Natural killer cell (primary cell): ENCODE data around the gene RGS18. TPM values are rescaled to one million over a fixed set of nuclear protein-coding genes. Genes with fewer than 3 reads are reported as not detected.

Experiments used
- ATAC-seq, 3 donors: fragments of 150-1000 bp in 2 of 3; fragments of 200-7000 bp in 1 of 3; cut with Tn5 transposase; 1 replicate in 1 of 3; 2 replicates in 2 of 3; pipeline ENCODE4 v1.10.0; 2021; ENCODE audit warnings: mild to moderate bottlenecking in 2 of 3, moderate library complexity in 2 of 3
- DNase-seq, 2 donors: peaks; one replicate each; pipeline versions ENCODE4 v3.0.0 to v3.0.0-alpha.2; 2013 to 2021; ENCODE audit warnings: mixed read lengths in 1 of 2
- H3K27ac ChIP-seq: one replicate; pipeline ENCODE4 v1.5.1; 2013; ENCODE audit warnings: mild to moderate bottlenecking, low read length
- H3K27me3 ChIP-seq: one replicate; pipeline ENCODE4 v1.6.1; 2013; ENCODE audit warnings: low read length; ENCODE audit not compliant: control insufficient read depth, insufficient read depth
- H3K36me3 ChIP-seq: one replicate; pipeline ENCODE4 v1.6.1; 2013; ENCODE audit warnings: low read length; ENCODE audit not compliant: control insufficient read depth, insufficient read depth
- H3K4me1 ChIP-seq: one replicate; pipeline ENCODE4 v1.6.1; 2013; ENCODE audit warnings: low read length; ENCODE audit not compliant: control insufficient read depth, insufficient read depth
- H3K4me3 ChIP-seq: one replicate; pipeline ENCODE4 v1.5.1; 2013; ENCODE audit warnings: low read length
- H3K9me3 ChIP-seq: one replicate; pipeline ENCODE4 v1.6.1; 2013; ENCODE audit warnings: low read length; ENCODE audit not compliant: control insufficient read depth, insufficient read depth
- H3K27ac Mint-ChIP-seq, 2 donors: one replicate each; pipeline ENCODE4 v1.8.0; 2022; ENCODE audit warnings: mild to moderate bottlenecking in 2 of 2, mixed read lengths in 2 of 2, moderate library complexity in 1 of 2
- H3K27me3 Mint-ChIP-seq, 2 donors: one replicate each; pipeline ENCODE4 v1.8.0; 2022; ENCODE audit warnings: low read depth in 2 of 2, mixed read lengths in 2 of 2
- H3K36me3 Mint-ChIP-seq: one replicate; pipeline ENCODE4 v1.8.0; 2022; ENCODE audit warnings: mixed read lengths
- H3K4me1 Mint-ChIP-seq, 2 donors: one replicate each; pipeline ENCODE4 v1.8.0; 2022; ENCODE audit warnings: mixed read lengths in 2 of 2
- H3K4me3 Mint-ChIP-seq: one replicate; pipeline ENCODE4 v1.8.0; 2022; ENCODE audit warnings: mild to moderate bottlenecking, moderate library complexity, mixed read lengths
- H3K9me3 Mint-ChIP-seq, 2 donors: one replicate each; pipeline ENCODE4 v1.8.0; 2022; ENCODE audit warnings: mixed read lengths in 2 of 2
- CTCF ChIP-seq: fragments of 200-600 bp; IDR thresholded peaks from one replicate; pipeline ENCODE4 v1.8.0; 2022; ENCODE audit warnings: antibody characterized with exemption
- WGBS: methylation state at CpG from one replicate; pipeline ENCODE4 v1.1.7; 2013; ENCODE audit warnings: missing lambda C conversion rate; ENCODE audit not compliant: insufficient coverage; 5-methylcytosine and 5-hydroxymethylcytosine counted together
- intact Hi-C: fragments of 100-400 bp; cut with micrococcal nuclease; formaldehyde crosslinking; loops from one replicate; pipeline ENCODE4 v1.14.2; 2022
- total RNA-seq, 4 donors: library from RNA; stranded (reverse); fragments of 120-200 nt in 1 of 4; gene quantifications; one replicate each; pipeline versions ENCODE4 v1.2.3 to v1.2.4, GENCODE V29; 2013 to 2022

Gene RGS18
- total RNA-seq, 3 donors from 2014 or later (not counting 1 experiment from before 2014, with no cell fraction given): 4.5 to 21.9 (median 17.2) TPM

DNA sequence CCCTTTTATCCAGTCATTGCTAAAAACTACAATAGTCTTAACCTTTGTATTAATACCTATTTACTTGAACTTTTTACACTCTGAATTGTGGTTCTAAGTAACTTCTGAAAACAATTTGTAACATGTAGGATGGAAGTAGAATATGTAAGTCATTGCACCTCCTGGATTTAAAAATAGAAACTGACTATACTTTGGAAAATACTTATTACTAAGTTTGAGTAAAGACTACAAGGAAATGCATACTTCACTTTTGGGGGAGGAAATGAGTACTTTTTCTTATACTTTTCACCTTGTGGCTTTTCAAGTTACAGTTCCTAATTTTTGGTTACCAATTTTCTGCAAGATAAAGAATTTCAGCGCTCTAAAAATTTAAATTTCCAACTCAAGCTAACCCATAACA lies 8.7 kb downstream of the RGS18 start:
- intact Hi-C loops: no loop called here
- no peak overlapping the region for H3K4me3 ChIP-seq
- no peak for ATAC-seq
- no peaks in the 10 kb centered on the region for H3K27me3 ChIP-seq
- no peaks in the 10 kb centered on the region for H3K4me1 ChIP-seq
- Mint-ChIP-seq H3K27me3 (no peaks in the 10 kb centered on the region), H3K9me3 (peaks cover 2% of the 10 kb centered on the region in 2 donors), H3K4me1 (peaks cover 0 to 6% of the 10 kb centered on the region in 2 donors), H3K36me3 (no peaks in the 10 kb centered on the region), H3K27ac (no peak overlapping the region), H3K4me3 (no peak overlapping the region)
- TF ChIP-seq CTCF: no peak
- peaks cover 9% of the 10 kb centered on the region for H3K9me3 ChIP-seq
- WGBS: 60% methylated on average over 1 of the region's 1 CpG
- H3K27ac ChIP-seq: no peak overlapping the region
- H3K36me3 ChIP-seq: no peaks in the 10 kb centered on the region
- DNase-seq: no peak

- Mint-ChIP-seq H3K27ac (no peak overlapping the region), H3K36me3 (no peaks in the 10 kb centered on the region), H3K9me3 (peaks cover 2% of the 10 kb centered on the region in 2 donors), H3K4me1 (peaks cover 4 to 6% of the 10 kb centered on the region in 2 donors), H3K4me3 (no peak overlapping the region), H3K27me3 (no peaks in the 10 kb centered on the region)
- peaks cover 6% of the 10 kb centered on the region for H3K9me3 ChIP-seq
- ATAC-seq (no peak), DNase-seq (no peak)
- 95% methylated on average over 3 of the region's 3 CpGs for WGBS
- no peaks in the 10 kb centered on the region for H3K36me3 ChIP-seq
- no peak overlapping the region for H3K4me3 ChIP-seq
- intact Hi-C loops: no loop called here
- H3K27me3 ChIP-seq: no peaks in the 10 kb centered on the region
- no peak for TF ChIP-seq CTCF
- no peaks in the 10 kb centered on the region for H3K4me1 ChIP-seq
- no peak overlapping the region for H3K27ac ChIP-seq
These were observed 9.8 kb downstream of the RGS18 start for GRCh38 chr1:192167911-192168700.

GRCh38 chr1:192168964-192169363 lies 10.7 kb downstream of the RGS18 start:
- Histone ChIP-seq H3K4me3 (no peak overlapping the region), H3K36me3 (no peaks in the 10 kb centered on the region), H3K9me3 (peaks cover 6% of the 10 kb centered on the region), H3K4me1 (no peaks in the 10 kb centered on the region), H3K27ac (no peak overlapping the region), H3K27me3 (no peaks in the 10 kb centered on the region)
- Mint-ChIP-seq H3K9me3 (peaks cover 1 to 2% of the 10 kb centered on the region in 2 donors), H3K36me3 (no peaks in the 10 kb centered on the region), H3K4me3 (no peak overlapping the region), H3K4me1 (peaks cover 4 to 6% of the 10 kb centered on the region in 2 donors), H3K27ac (no peak overlapping the region), H3K27me3 (no peaks in the 10 kb centered on the region)
- no peak for TF ChIP-seq CTCF
- no peak for DNase-seq
- no peak for ATAC-seq
- intact Hi-C loops: no loop called here
- 100% methylated on average over 1 of the region's 4 CpGs for WGBS
